ENCODE results near the gene PNPLA7.

The PNPLA7 gene

DNA sequence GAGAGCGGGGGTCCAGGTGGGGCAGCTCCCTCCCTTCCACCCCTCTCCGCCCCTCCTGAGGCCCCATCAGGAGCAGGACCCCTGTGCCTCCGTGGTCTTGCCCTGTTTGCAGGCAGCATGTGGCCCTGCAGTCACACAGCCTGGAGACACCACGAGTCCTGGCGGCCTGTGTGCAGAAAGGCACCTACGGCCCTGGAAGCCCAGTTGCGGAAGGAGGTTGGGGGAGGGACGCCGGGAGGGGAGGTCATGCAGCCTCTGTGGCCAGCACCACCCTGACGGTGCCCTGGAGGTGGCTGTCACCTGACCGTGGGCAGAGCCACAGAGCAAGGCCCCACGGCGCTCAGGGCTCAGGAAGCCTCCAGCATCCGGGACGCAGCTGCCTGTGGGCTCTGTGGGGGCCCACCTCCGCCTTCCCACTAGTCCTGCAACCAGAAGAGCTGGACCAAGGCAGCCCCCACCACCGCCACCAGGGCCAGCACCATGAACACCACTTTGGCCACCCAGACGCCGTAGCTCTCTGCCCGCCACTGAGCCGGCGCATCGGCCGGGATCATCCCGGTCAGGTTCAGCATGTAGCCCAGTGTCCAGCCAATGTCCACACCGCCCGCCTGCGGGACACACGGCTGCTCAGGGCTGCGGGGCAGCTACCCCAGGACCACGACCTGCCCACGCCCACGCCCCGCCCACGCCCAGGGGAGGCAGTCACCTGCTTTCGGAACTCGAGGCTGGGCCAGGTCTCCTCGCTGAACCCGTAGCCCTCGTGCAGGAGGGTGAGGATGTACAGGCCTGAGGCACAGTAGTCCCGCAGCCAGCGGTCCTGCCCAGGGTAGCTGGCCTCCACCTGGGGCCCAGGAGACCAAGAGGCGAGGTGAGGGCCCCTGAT lies 115.5 kb downstream of the PNPLA7 start:
- DNase-seq (ENCODE audit: low read depth): no peak

DNA sequence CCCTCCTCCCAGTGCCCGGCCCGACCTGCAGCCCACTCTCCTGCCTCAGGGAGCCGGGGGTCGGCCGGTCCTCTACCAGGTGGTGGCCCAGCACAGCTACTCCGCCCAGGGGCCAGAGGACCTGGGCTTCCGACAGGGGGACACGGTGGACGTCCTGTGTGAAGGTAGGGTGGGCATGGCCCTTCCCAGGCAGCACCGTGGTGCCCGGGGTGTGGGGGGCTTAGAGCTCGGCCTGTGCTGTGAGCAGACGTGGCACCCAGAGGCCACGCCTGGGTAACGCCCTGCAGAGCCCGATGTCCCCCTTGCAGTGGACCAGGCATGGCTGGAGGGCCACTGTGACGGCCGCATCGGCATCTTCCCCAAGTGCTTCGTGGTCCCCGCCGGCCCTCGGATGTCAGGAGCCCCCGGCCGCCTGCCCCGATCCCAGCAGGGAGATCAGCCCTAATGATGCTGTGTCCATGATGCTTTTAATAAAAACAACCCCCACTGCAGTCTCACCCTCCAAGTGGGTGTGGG lies 116.2 kb downstream of the PNPLA7 start:
- no peak for DNase-seq (ENCODE audit: low read depth)

DNA sequence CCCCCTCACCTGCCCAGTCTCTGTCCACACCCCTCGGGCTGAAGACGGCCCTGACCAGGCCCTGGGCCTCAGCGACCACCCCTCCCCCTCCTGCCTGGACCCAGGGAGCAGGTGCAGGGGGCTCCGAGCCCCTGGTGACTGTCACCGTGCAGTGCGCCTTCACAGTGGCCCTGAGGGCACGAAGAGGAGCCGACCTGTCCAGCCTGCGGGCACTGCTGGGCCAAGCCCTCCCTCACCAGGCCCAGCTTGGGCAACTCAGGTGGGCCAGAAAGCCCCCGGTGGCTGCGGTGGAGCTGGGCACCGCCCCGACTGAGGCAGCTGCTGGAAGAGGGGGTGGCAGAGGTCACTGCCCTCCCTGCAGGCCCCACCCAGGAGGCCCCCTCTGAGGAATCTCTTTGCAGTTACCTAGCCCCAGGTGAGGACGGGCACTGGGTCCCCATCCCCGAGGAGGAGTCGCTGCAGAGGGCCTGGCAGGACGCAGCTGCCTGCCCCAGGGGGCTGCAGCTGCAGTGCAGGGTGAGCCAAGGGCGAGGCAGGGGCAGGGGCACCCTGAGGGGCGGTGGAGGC lies 116.8 kb downstream of the PNPLA7 start:
- no peak for DNase-seq (ENCODE audit: low read depth)

DNA sequence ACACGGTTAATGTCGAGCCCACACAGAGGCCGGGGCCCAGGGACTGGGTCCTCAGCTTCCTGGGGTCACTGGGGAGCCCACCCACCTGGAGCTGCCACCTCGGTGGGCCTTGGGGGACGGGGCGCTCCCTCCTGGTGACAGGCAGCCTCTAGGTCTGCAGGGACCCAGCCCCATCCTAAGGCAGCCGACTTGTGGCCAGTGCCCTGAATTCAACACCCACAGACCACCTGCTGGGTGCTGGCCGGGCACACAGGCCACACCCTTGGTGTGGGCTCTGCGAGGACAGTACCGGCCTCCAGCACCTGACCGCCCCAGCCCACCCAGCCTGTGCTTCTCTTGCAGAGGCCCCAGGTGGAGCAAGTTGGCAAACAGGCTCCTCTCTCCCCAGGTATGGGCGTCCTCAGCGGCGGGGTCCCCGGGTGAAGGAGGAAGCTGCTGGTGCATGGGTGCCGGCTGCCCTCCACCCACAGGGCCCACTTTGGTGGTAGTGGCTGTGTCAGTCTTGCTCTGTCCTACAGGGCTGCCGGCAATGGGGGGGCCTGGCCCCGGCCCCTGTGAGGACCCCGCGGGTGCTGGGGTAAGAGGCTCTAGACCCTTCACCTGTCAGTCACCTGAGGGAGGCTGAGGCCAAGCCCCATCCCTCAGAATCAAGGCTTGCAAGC lies 117.4 kb downstream of the PNPLA7 start:
- no peak for DNase-seq (ENCODE audit: low read depth)

DNA sequence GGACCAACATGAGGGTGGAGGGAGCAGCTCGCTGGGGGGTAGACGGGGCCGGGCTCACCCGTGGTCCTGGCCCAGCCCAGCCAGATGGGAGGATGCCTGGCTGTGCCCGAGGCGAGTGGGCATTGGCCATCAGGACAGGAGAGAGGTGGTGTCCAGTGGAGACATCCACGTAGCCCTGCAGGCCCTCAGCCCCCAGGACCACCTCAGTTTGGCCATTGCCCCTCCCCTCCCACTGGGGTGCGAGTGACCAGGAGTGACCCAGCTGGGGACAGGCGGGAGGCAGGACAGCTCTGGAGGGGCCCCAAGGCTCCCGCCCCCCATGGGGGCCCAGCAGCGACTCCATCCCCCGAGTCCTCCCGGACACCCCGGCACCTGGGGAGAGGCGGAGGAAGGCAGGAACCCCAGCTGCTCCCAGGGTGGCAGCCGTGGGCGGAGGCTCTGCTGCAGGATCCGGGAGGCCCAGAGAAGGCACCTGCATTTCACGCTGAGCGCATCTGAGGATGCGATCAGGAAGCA lies 118.7 kb downstream of the PNPLA7 start:
- no peak for DNase-seq (ENCODE audit: low read depth)

DNA sequence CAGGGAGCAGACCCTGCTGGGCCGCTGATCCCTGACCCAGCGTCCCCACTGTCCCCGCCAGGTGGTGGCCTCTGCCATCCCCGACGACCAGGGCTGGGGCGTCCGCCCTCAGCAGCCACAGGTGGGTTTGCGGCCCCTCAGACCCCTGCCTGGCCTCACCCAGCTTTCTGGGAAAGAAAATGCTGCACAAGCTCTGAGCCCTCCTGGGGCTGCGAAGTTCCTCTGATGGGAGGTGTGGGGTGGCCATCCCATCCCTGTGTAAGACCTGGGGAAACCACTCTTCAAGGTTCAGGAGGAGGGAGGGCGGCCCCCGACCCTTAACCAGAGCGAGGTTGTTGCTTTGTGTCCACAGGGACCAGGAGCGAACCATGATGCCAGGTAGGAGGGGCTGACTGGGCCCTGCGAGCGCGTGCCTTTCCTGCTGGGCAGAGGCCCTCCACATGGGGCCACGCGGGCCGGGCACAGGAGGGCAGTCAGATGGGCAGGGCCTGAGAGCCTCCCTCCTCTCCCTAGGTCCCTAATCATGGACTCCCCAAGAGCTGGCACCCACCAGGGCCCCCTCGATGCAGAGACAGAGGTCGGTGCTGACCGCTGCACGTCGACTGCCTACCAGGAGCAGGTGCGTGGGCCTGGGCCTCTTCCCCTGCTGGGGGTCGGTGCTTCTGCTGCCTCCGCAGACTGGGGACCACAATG lies 119.3 kb downstream of the PNPLA7 start:
- DNase-seq (ENCODE audit: low read depth): no peak

DNA sequence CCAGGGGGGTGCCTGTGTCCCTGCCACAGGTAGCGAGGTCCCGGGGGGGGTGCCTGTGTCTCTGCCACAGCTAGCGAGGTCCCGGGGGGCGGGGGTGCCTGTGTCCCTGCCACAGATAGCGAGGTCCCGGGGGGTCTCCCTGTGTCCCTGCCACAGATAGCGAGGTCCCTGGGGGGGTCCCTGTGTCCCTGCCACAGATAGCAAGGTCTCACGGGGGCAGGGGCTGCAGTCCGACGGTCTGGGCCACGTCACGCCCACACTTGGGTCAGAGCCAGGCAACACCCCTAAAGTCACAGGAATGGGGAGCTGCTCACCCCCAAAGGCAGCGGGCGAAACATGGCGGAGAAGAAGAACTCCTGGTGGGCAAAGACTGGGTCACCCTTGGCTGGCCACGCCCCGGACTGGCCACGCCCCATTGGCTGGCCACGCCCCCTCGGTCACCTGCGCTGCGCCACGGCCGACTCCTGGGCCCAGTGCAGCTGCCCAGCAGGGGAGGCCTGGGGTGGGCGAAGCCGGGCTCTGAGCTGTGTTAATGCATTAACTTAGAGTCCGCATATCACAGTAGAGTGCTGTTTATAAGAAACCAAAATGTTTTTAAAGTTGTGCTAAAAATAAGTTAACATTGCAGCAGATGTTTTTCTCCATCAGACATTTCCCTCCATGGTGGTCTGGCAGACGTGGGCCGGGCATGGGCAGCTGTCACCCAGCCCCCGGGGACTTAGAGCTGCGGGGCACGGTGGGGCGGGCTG lies 120.1 kb downstream of the PNPLA7 start:
- DNase-seq (ENCODE audit: low read depth): no peak

DNA sequence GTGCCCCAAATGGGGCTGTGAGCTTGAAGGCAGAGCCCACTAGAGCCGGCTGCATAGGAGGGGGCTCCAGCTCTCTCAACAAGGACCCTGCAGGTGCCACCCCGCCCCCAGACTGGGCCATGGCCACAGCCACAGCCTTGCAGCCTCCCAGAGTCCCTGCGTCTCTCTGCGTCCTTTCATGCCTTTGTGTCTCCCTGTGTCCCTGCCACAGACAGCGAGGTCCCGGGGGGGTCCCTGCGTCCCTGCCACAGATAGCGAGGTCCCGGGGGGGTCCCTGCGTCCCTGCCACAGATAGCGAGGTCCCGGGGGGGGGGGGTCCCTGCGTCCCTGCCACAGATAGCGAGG lies 120.7 kb downstream of the PNPLA7 start:
- no peak for DNase-seq (ENCODE audit: low read depth)

DNA sequence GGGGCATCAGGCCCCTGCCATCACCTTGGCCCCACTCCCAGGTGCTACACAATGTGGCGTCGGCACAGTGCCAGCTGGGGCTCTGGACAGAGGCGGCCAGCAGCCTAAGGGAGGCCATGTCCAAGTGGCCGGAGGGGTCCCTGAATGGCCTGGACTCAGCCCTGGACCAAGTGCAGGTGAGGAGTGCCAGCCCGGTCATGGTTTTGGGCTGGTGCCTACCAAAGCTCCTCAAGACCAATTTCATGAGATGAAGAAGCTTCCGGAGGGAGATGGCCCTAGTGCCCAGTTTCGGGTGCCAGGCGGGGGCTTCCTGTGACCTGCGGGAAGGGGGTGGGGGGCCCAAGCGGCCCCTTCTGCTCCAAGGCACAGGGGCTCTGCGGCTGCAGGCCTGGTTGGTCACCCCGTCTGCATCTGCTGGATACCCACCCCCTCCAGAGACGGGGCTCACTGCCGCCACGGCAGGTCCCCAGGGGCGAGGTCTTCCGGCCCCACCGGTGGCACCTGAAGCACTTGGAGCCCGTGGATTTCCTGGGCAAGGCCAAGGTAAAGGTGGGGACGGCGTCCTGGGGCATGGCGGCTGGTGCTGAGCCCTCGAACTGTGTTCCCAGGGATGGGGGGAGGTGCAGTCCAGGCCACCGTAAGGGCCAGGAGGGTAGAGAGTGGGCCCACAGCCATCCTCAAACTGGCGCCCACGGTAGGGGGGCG lies 121.2 kb downstream of the PNPLA7 start:
- DNase-seq (ENCODE audit: low read depth): no peak

DNA sequence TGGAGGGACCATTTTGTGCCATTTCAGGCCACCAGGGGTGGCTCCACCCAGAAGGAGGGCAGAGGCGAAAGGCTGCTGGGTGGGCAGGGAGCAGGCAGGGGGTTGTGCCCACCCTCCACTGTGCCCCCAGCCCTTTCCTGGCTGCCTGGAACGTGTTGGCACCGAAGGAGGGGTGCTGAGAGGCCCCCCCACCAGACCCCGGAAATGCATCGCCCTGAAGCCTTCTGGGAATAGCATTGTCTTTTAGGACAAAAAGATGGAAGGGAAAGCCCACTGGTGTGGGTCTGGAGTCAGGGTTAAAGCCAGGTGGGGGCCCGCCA lies 121.9 kb downstream of the PNPLA7 start:
- DNase-seq (ENCODE audit: low read depth): no peak

DNA sequence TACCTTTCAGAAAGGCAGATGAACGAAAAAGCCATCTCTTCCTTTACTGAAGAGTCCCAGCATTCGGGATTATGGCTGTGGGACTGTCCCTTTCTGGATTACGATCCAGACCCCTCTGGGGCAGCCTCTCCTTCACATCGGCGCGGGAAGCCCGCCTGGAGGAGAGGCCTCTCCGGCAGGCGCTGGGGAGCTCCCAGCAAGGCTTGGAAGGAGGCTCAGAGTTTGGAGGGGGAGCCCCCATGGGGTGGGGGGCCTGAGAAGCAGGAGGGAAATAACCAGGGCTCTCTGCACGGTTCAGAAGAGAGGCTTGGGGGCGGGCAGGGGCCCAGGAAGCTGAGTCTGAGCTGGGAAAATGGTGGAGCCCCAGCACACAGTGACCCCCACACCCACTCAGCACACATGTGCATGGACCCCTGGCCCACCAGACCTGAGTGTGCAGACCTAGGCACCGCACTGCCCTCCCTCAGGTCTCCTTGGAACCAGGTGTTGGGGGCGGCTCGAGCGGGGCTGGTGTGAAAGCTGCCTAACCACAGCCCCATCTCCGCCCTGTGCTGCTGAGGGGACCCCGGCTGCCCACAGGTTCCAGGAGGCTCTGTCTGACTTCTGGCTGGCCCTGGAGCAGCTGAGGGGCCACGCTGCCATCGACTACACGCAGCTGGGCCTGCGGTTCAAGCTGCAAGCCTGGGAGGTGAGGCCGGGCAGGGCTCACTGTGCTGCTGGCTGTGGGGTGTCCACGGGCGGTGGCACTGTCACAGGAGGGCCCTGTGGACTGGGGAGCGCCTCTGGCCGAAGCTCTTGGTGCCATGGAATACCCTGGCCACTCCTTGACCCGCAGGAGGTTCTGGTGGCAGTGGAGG lies 122.5 kb downstream of the PNPLA7 start:
- no peak for DNase-seq (ENCODE audit: low read depth)

DNA sequence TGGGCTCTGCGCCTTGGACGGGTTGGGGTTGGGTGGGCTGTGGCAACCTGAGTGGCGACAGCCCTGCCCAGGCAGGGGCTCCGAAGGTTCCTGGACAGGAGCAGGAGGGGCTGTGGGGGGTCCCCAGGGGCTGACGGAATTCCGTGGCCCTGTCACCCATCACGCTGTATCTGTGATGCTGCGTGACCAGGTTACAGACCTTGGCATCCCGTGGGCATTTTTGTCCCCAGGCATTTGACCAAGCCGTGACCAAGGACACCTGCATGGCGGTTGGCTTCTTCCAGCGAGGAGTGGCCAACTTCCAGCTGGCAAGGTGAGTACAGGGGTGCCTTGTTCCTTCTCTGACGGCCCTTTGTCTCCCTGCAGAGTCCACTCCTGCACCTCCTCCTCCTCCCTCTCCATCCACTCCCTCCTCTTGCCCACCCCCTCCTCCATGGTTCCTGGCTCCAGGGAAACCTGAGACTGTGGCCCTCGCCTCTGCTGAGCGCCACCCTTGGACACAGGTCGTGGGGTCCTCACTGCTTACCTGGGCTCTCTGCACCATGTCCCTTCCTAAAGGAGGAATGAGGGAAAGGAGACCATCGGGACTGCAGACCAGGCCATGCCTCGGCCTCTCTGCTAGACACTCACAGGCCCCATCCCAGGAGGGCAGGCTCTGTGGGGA lies 124.1 kb downstream of the PNPLA7 start:
- no peak for DNase-seq (ENCODE audit: low read depth)

DNA sequence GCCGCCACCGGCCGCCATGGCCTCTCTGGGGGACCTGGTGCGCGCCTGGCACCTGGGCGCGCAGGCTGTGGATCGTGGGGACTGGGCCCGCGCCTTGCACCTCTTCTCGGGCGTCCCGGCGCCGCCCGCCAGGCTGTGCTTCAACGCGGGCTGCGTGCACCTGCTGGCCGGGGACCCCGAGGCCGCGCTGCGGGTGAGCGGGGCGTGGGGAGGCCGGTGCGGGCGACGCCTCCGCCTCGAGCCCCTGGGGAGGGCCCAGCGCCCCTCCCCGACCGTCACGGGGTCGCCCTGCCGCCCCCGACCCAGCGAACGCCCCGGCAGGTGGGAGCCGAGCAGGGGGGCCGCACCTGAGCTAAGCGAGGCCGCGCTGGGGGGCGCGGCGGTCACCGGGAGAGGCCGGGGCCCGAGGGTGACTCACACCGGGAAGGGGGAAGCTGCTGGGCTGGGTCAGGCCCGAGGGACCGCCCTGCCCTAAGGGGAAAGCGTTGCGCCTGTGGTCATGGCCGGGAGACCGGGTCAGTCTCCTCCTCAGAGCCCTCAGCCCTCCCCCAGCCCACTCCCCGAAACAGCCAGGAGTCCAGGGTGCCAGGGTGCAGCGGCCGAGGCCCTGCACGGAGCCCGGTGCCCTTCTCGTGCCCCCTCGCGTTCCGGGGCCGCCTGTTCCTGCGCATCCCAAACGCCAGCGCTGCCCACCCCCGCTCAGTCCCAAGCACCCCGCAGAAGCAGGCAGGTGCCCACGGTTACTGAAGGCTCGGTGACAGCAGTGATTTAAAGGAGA lies 126.5 kb downstream of the PNPLA7 start:
- DNase-seq (ENCODE audit: low read depth): no peak

DNA sequence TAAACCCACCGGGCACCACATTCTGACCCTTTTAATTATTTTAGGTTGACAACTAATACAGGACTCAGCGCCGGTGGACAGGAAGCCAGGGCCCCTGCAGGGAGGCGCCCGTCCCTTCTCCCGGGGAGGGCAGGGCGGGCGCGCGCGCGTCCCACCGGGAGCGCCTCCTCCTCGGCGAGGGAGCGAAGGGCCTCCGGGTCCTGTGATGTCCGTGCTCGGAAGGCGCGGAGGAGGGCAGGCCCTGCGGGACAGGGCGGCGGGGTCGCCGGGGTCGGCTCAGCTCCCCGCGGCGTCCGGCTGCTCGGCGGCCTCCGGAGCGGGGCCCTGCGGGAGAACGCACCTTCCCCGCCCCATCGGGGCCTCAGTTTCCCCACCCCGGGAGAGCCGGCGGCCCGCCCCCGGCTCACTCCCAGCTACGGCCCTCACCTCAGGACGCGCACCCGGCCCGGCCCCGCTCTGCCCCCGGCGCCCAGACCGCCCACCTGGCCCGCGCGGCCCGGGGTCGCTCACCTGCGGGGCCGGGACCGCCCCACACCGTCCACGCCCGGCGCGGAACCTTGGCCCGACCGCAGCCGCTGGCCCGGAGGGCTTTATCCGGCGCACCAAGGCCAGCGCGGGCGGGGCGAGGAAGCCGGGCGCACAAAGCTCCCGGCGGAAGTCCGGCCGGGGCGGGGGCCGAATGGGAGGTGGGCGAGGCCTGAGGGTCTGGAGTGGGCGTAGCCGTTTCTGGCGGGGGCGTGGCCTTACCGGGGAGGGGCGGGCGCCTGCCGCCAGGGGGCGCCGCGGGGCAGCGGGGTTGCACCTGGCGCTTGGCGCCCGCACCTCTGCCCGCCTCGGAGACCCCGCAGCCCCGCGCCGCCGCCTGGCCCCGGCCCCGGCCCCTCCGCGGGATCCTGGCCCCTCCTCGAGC lies 127.3 kb downstream of the PNPLA7 start, which contains the start of the genes EXD3 and NOXA1:
Gene EXD3, minus strand, starts transcription at position 559 of the 910 bp plus-strand sequence. CDS start 27,805 bp downstream, outside the sequence.
Gene NOXA1, plus strand, starts transcription at position 790 of the 910 bp plus-strand sequence. CDS start 137 bp downstream, outside the sequence.
- peak; percentile 89 for DNase-seq (ENCODE audit: low read depth)

DNA sequence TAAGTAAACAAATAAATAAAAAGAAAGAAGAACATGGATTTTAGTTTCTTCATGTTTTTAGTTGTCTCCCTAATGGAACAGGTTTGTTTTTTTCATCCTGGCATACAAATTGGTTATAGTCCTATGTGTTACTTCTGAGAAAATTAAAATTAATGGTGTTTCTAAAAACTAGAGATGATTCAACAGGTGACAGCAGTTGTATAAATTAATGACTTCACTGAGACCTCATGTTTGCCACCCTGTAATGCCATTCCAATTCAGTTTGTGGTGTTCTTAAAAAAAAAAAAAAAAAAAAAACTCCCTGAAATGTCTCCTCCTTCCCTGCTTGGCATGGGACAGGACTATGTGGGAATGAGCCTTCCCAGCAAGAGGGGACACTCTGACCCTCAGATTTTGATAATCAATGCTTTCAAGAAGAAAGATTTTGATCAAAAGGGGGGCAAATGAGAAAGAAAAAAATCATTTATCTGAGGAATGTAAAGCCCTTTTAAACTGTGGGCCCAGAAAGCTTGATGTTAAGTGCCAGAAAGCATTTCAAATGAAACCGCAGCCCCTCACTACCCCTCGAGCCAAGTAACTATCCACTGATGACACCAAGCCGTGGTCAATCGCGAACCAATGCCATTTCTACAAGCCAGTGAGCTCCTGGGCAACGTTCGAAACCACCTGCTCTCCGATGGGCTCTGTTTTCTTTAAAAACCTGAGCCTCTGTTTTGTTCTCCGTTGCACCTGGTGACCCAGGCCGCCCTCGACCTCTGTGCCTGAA lies 128.2 kb downstream of the PNPLA7 start:
- no peak for DNase-seq (ENCODE audit: low read depth)

DNA sequence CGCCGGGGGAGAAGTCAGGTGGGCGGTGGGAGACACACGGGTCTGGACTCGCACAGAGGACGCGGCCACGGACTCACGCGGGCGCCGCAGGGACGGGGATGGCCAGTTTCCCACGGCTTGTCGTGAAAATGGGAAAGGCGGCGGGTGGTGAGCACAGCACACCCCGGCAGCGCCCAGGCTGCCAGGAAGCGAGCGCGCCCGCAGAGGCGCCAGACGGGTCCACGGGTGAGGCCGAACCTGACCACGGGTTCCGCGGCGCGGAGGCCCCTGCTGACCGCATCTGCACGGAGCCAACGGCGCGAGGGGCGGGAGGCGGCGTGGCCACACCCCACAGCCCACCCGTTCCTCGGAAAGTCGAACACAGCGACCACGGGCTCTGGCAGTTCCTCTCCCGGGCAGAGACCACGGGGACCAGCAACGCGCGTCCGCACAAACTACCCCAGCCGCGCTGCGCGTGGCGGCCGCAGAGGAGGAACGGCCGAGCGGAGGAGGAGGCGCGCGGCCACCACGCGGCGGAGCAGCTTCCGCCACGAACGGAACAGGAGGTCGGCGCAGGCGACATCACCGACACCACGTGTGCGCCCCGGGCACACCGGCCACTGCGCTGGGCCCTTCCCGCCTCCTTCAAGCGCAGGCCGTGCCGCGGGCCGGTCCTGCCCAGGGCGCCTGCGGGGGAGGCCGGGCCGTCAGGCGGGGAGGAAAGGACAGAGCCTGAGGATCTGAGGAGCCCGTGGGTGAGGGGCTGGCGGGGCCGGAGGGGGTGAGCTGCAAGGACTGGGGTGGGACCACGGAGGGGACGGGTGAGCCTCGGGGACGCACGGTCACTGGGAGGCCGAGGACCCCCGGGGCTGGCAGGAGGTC lies 132.8 kb downstream of the PNPLA7 start:
- DNase-seq (ENCODE audit: low read depth): no peak
